Right atrium auricular region (tissue), 2 donors: ENCODE data around the gene GPR55. TPM values are rescaled to one million over a fixed set of nuclear protein-coding genes. Genes with fewer than 3 reads are reported as not detected.

Experiments used
- DNase-seq: peaks from one replicate; pipeline ENCODE4 v3.0.0-alpha.2; 2019; ENCODE audit warnings: low spot score
- H3K27ac ChIP-seq, 2 donors: fragments of 200-600 bp; sonication (generic); 1 replicate in 1 of 2; 2 replicates in 1 of 2; pipeline ENCODE4 v1.5.1; 2016 to 2019
- H3K27me3 ChIP-seq, 2 donors: fragments of 200-600 bp; sonication (generic); one replicate each; pipeline versions ENCODE4 v1.5.1 to v1.6.0; 2017 to 2019
- H3K36me3 ChIP-seq: fragments of 200-600 bp; sonication (generic); one replicate; pipeline ENCODE4 v1.5.1; 2016
- H3K4me1 ChIP-seq, 2 donors: fragments of 200-600 bp; sonication (generic); one replicate each; pipeline versions ENCODE4 v1.5.1 to v1.6.0; 2017 to 2019
- H3K4me3 ChIP-seq, 2 donors: fragments of 200-600 bp; sonication (generic); 1 replicate in 1 of 2; 2 replicates in 1 of 2; pipeline ENCODE4 v1.5.1; 2017 to 2019; ENCODE audit warnings: mild to moderate bottlenecking in 1 of 2, moderate library complexity in 1 of 2
- H3K9me3 ChIP-seq, 2 donors: fragments of 200-600 bp; sonication (generic); one replicate each; pipeline ENCODE4 v1.5.1; 2019
- CTCF ChIP-seq, 2 donors: fragments of 200-600 bp; sonication (generic); IDR thresholded peaks; one replicate each; pipeline ENCODE4 v1.5.1; 2019; ENCODE audit warnings: antibody characterized with exemption in 2 of 2
- total RNA-seq, 2 donors: library from RNA; depleted of rRNA; stranded (reverse); fragments of >200 nt; gene quantifications; one replicate each; pipeline ENCODE4 v1.1.0, GENCODE V29; 2016

GPR55 gene
- total RNA-seq, 2 donors from 2014 or later: not detected

GRCh38 chr2:230870544-230871360 lies 54.3 kb downstream of the GPR55 start:
- no peak for TF ChIP-seq CTCF (IDR thresholded peaks at IDR 0.05)
- no peaks in the 10 kb centered on the region for H3K9me3 ChIP-seq
- DNase-seq: no peak
- no peaks in the 10 kb centered on the region for H3K27me3 ChIP-seq
- H3K4me1 ChIP-seq: peaks cover 0 to 39% of the 10 kb centered on the region in 2 donors
- no peaks in the 10 kb centered on the region for H3K36me3 ChIP-seq
- no peak overlapping the region for H3K4me3 ChIP-seq
- no peak overlapping the region for H3K27ac ChIP-seq

- Histone ChIP-seq H3K9me3 (no peaks in the 10 kb centered on the region), H3K4me3 (no peak overlapping the region), H3K4me1 (peaks cover 0 to 47% of the 10 kb centered on the region in 2 donors), H3K27me3 (no peaks in the 10 kb centered on the region), H3K27ac (no peak overlapping the region), H3K36me3 (no peaks in the 10 kb centered on the region)
- no peak for TF ChIP-seq CTCF (IDR thresholded peaks at IDR 0.05)
- no peak for DNase-seq
These were observed 55.0 kb downstream of the GPR55 start for GRCh38 chr2:230869914-230870543.

GRCh38 chr2:230868947-230869913 lies 55.8 kb downstream of the GPR55 start:
- H3K4me1 ChIP-seq: peaks cover 0 to 50% of the 10 kb centered on the region in 2 donors
- no peaks in the 10 kb centered on the region for H3K9me3 ChIP-seq
- no peak for DNase-seq
- H3K27me3 ChIP-seq: no peaks in the 10 kb centered on the region
- no peak overlapping the region for H3K4me3 ChIP-seq
- H3K27ac ChIP-seq: no peak overlapping the region
- no peaks in the 10 kb centered on the region for H3K36me3 ChIP-seq
- no peak for TF ChIP-seq CTCF (IDR thresholded peaks at IDR 0.05)

GRCh38 chr2:230868161-230868946 lies 56.7 kb downstream of the GPR55 start:
- Histone ChIP-seq H3K4me1 (peaks cover 0 to 50% of the 10 kb centered on the region in 2 donors), H3K27ac (no peak overlapping the region), H3K36me3 (no peaks in the 10 kb centered on the region), H3K9me3 (no peaks in the 10 kb centered on the region), H3K4me3 (no peak overlapping the region), H3K27me3 (no peaks in the 10 kb centered on the region)
- DNase-seq: no peak
- TF ChIP-seq CTCF (IDR thresholded peaks at IDR 0.05): no peak
